Ovary (tissue), 3 donors: ENCODE data around the gene SBK3.

ENCODE experiments used
- EP300 ChIP-seq: sonication (generic); formaldehyde crosslinking; IDR thresholded peaks from one replicate; pipeline ENCODE4 v1.6.1; 2017; ENCODE audit warnings: antibody characterized with exemption
- POLR2A ChIP-seq: fragments of 450-650 bp; IDR thresholded peaks from one replicate; pipeline ENCODE4 v1.6.1; 2017; ENCODE audit warnings: antibody characterized with exemption, mild to moderate bottlenecking, moderate library complexity
- TF ChIP-seq, protein P1 (sequence below), 3 donors: fragments of 450-650 bp in 2 of 3; fragments of 200-600 bp in 1 of 3; IDR thresholded peaks; one replicate each; pipeline versions ENCODE4 v1.5.1 to v1.8.0; 2016 to 2022; ENCODE audit warnings: antibody characterized with exemption in 3 of 3, mild to moderate bottlenecking in 1 of 3
- donor health status: DM: no; HTN: no; CAD: no.

DNA sequence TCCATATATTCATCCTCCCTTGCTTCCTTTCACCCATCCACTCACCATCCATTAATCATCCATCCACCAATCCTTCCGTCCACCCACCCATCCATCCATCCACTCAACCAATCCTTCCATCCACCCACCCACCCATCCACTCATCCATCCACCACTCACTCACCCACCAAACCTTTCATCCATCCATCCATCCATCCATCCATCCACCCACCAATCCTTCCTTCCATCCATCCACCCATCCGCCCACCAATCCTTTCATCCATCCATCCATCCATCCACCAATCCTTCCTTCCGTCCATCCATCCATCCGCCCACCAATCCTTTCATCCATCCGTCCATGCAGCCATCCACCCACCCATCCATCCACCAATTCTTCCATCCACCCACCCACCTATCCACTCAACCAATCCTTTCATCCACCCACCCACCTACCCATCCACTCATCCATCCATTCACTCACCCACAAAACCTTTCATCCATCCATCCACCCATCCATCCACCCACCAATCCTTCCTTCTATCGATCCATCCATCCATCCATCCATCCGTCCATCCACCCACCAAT, 3.0 kb downstream of the SBK3 start:
- TF ChIP-seq, protein P1, sequence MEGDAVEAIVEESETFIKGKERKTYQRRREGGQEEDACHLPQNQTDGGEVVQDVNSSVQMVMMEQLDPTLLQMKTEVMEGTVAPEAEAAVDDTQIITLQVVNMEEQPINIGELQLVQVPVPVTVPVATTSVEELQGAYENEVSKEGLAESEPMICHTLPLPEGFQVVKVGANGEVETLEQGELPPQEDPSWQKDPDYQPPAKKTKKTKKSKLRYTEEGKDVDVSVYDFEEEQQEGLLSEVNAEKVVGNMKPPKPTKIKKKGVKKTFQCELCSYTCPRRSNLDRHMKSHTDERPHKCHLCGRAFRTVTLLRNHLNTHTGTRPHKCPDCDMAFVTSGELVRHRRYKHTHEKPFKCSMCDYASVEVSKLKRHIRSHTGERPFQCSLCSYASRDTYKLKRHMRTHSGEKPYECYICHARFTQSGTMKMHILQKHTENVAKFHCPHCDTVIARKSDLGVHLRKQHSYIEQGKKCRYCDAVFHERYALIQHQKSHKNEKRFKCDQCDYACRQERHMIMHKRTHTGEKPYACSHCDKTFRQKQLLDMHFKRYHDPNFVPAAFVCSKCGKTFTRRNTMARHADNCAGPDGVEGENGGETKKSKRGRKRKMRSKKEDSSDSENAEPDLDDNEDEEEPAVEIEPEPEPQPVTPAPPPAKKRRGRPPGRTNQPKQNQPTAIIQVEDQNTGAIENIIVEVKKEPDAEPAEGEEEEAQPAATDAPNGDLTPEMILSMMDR (IDR thresholded peaks at IDR 0.05): no peak
- no peak for TF ChIP-seq EP300
- TF ChIP-seq POLR2A: no peak
